AG04449 (cell line): ENCODE data around the gene NCOA3.
"Not testable (repeated sequence)": the region's sequence is repeated elsewhere in the genome, so short reads cannot be mapped to it uniquely, and the experiment has no call there.

Experiments
- CTCF ChIA-PET: fragments of 350-600 bp; formaldehyde crosslinking; extraction: SDS; loops from one replicate; lab custom pipeline; 2021; ENCODE audit warnings: antibody characterized with exemption; lab: Yijun Ruan, JAX
- POLR2A ChIA-PET: fragments of 400-600, 350-600 bp; formaldehyde crosslinking; extraction: SDS; loops from one replicate; lab custom pipeline; 2020; ENCODE audit warnings: antibody characterized with exemption, inconsistent platforms; lab: Yijun Ruan, JAX
- DNase-seq: peaks from one replicate; pipeline ENCODE4 v3.0.0-alpha.2; 2010; ENCODE audit warnings: low read depth, low spot score
- H3K4me3 ChIP-seq: 2 replicates; pipeline ENCODE4 v1.5.1; 2011; ENCODE audit warnings: low read depth, mild to moderate bottlenecking, control low read depth, low read length
- TF ChIP-seq, protein P1 (sequence below): IDR thresholded peaks from one replicate; pipeline ENCODE4 v1.5.1; 2011; ENCODE audit warnings: mild to moderate bottlenecking, moderate library complexity, low read length, control low read depth, inconsistent platforms; ENCODE audit not compliant: insufficient read depth; ENCODE audit errors: missing control alignments

The NCOA3 gene

GRCh38 chr20:47456041-47456537 lies 45.6 kb upstream of the NCOA3 start:
- no peak for DNase-seq
- POLR2A ChIA-PET, result no interaction called here
- TF ChIP-seq, protein P1, sequence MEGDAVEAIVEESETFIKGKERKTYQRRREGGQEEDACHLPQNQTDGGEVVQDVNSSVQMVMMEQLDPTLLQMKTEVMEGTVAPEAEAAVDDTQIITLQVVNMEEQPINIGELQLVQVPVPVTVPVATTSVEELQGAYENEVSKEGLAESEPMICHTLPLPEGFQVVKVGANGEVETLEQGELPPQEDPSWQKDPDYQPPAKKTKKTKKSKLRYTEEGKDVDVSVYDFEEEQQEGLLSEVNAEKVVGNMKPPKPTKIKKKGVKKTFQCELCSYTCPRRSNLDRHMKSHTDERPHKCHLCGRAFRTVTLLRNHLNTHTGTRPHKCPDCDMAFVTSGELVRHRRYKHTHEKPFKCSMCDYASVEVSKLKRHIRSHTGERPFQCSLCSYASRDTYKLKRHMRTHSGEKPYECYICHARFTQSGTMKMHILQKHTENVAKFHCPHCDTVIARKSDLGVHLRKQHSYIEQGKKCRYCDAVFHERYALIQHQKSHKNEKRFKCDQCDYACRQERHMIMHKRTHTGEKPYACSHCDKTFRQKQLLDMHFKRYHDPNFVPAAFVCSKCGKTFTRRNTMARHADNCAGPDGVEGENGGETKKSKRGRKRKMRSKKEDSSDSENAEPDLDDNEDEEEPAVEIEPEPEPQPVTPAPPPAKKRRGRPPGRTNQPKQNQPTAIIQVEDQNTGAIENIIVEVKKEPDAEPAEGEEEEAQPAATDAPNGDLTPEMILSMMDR, result no peak
- CTCF ChIA-PET, result interaction anchor here (1.5 kb wide), 1 partner anchor 72 kb away, joined by 6 read pairs; no protein-coding TSS in a partner anchor
- H3K4me3 ChIP-seq, result no peak overlapping the region

GRCh38 chr20:47456952-47457724 lies 44.5 kb upstream of the NCOA3 start:
- ChIA-PET POLR2A (no interaction called here), CTCF (interaction anchor here (1.1 kb wide), 1 partner anchor 25 kb away, joined by 4 read pairs; no protein-coding TSS in a partner anchor)
- H3K4me3 ChIP-seq, result no peak overlapping the region
- TF ChIP-seq, protein P1, result no peak
- DNase-seq, result no peak

DNA sequence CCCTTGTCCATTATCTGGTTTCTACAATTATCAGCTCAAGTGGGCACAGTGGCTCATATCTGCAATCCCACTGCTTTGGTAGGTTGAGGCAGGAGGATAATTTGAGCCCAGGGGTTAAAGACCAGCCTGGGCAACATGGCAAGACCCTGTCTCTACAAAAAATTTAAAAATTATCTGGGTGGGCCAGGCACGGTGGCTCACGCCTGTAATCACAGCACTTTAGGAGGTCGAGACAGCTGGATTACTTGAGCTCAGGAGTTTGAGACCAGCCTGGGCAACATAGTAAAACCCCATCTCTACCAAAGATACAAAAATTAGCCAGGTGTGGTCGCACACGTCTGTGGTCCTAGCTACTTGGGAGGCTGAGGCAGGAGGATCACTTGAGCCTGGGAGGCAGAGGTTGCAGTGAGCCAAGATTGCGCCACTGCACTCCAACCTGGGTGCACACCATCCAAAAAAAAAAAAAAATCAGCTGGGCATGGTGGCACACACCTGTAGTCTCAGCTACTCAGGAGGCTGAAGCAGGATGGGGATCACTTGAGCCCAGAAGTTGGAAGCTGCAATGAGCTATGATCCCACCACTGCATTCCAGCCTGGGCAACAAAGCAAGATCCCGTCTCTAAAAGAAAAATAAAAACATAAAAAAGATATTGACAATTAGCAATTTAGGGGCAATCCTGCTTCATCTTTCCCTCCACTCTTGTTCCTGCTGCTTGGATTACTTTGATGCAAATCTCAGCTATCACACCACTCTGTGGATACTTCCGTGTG lies 43.2 kb upstream of the NCOA3 start:
- CTCF ChIA-PET, result interaction anchor here (0.9 to 1.3 kb wide), 4 partner anchors 26 to 169 kb away, joined by 3 to 4 read pairs (median 4); no protein-coding TSS in a partner anchor
- DNase-seq, H3K4me3 ChIP-seq, POLR2A ChIA-PET: not testable (repeated sequence)

DNA sequence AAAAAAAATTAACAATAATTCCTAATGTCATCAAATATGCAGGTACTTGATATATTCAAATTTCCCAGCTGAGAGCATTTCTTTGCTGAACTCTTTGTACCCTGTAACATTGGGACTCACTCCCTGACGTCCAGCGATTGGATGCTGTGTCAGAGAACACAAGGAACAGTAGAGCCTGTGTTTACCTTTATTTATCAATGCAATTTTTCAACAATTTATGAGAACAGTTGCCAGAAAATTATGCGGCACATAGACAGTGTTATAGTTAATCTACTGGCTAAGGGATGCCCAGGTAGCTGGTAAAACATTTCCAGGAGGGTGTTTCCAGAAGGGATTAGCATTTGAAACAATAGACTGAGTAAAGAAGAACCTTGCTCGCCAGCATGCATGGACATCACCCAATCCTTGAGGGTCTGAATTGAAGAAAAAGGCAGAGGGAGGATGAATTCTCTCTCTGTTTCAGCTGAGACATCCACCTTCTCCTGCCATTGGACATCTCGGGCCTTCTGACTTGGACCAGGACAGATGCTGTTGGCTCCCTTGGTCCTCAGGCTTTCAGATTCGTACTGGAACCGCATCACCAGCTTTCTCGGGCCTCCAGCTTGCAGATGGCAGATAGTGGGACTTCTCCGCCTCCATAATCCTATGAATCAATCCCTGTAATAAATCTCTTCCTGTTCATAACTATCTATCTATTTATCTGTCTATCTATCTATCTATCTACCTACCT lies 42.2 kb upstream of the NCOA3 start:
- POLR2A ChIA-PET, result no interaction called here
- CTCF ChIA-PET, result interaction anchor here (1.1 to 1.3 kb wide), 2 partner anchors 43 to 161 kb away, joined by 4 read pairs; no protein-coding TSS in a partner anchor
- no peak overlapping the region for H3K4me3 ChIP-seq
- TF ChIP-seq, protein P1, result no peak
- no peak for DNase-seq

GRCh38 chr20:47460761-47461112 lies 41.0 kb upstream of the NCOA3 start:
- CTCF ChIA-PET, DNase-seq, POLR2A ChIA-PET, H3K4me3 ChIP-seq: not testable (repeated sequence)

- CTCF ChIA-PET, result no interaction called here
- H3K4me3 ChIP-seq, result no peak overlapping the region
- no peak for DNase-seq
- TF ChIP-seq, protein P1, result no peak
- POLR2A ChIA-PET, result no interaction called here
These were observed 40.5 kb upstream of the NCOA3 start for GRCh38 chr20:47461120-47461685.

GRCh38 chr20:47461906-47462305 lies 39.8 kb upstream of the NCOA3 start:
- DNase-seq, CTCF ChIA-PET, POLR2A ChIA-PET, H3K4me3 ChIP-seq: not testable (repeated sequence)
